Small intestine (tissue), 7 donors: ENCODE results near the gene CCR4. TPM values are rescaled to one million over a fixed set of nuclear protein-coding genes. Genes with fewer than 3 reads are reported as not detected.
A peak's percentile ranks its signal among the peaks of the same experiment; 100 is the strongest.
"Not testable (repeated sequence)": the region's sequence is repeated elsewhere in the genome, so short reads cannot be mapped to it uniquely, and the experiment has no call there.

ENCODE experiments used
- DNase-seq, 2 donors: peaks; one replicate each; pipeline versions ENCODE4 v3.0.0 to v3.0.0-alpha.2; 2013
- FAIRE-seq: peaks from 2 replicates; lab custom pipeline; 2012; peaks lifted over from hg19 to GRCh38; lab: Jason Lieb, UNC
- H3K27ac ChIP-seq, 3 donors: one replicate each; pipeline ENCODE4 v1.5.1; 2013; ENCODE audit warnings: low read length in 2 of 3, mild to moderate bottlenecking in 2 of 3, control low read depth in 1 of 3, inconsistent platforms in 1 of 3, low read depth in 1 of 3, moderate library complexity in 1 of 3
- H3K27me3 ChIP-seq, 3 donors: one replicate each; pipeline ENCODE4 v1.6.1; 2013; ENCODE audit warnings: low read length in 3 of 3, inconsistent platforms in 1 of 3; ENCODE audit not compliant: control insufficient read depth in 3 of 3, insufficient read depth in 3 of 3
- H3K36me3 ChIP-seq, 3 donors: one replicate each; pipeline ENCODE4 v1.6.1; 2013; ENCODE audit warnings: low read length in 3 of 3, inconsistent platforms in 1 of 3, low read depth in 1 of 3, mild to moderate bottlenecking in 1 of 3, moderate library complexity in 1 of 3; ENCODE audit not compliant: control insufficient read depth in 3 of 3, insufficient read depth in 2 of 3
- H3K4me1 ChIP-seq, 3 donors: one replicate each; pipeline ENCODE4 v1.6.1; 2013; ENCODE audit warnings: low read length in 2 of 3, inconsistent platforms in 1 of 3, low read depth in 1 of 3, mild to moderate bottlenecking in 1 of 3, moderate library complexity in 1 of 3; ENCODE audit not compliant: control insufficient read depth in 3 of 3, insufficient read depth in 2 of 3
- H3K4me3 ChIP-seq, 3 donors: one replicate each; pipeline ENCODE4 v1.5.1; 2013; ENCODE audit warnings: low read length in 3 of 3, control low read depth in 1 of 3, inconsistent platforms in 1 of 3, low read depth in 1 of 3, mild to moderate bottlenecking in 1 of 3, moderate library complexity in 1 of 3
- H3K9me3 ChIP-seq, 2 donors: one replicate each; pipeline ENCODE4 v1.6.1; 2013; ENCODE audit warnings: low read depth in 1 of 2, low read length in 1 of 2; ENCODE audit not compliant: control insufficient read depth in 2 of 2, insufficient read depth in 1 of 2
- WGBS, 3 donors: extraction: QIAGEN DNeasy Blood & Tissue Kit; methylation state at CpG; one replicate each; pipeline ENCODE4 v1.1.7; 2013; 5-methylcytosine and 5-hydroxymethylcytosine counted together
- polyA plus RNA-seq, 4 donors: library from polyadenylated mRNA; stranded (reverse) in 3 of 4; unstranded in 1 of 4; fragments of 200-250 nt in 3 of 4; fragments of 120-200 nt in 1 of 4; gene quantifications; one replicate each; pipeline versions ENCODE4 v1.2.1 to v1.2.3, GENCODE V29; 2013
- donor health status: healthy with polysubstance abuse.
- donor health status: control.
- donor health status: control.
- donor health status: Bipolar disorder and iron deficiency.
- donor health status: healthy.

CCR4 gene
- polyA plus RNA-seq, 4 donors = 0.16 to 0.38 TPM; not detected in 2

DNA sequence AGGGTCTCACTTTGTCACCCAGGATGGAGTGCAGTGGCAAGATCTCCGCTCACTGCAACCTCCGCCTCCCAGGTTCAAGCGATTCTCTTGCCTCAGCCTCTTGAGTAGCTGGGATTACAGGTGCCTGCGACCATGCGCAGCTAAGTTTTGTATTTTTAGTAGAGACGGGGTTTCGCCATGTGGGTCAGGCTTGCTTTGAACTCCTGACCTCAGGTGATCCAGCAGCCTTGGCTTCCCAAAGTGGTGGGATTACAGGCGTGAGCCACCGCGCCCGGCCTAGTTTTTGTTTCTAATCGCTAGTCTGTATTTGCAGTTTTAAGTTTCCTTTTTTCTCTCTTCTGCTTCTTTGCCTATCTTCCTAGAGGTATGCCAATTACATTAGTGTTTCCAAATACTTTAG is 5.8 kb upstream of the CCR4 start:
- not testable (repeated sequence) for H3K27me3 ChIP-seq, H3K9me3 ChIP-seq, H3K27ac ChIP-seq, FAIRE-seq, H3K36me3 ChIP-seq, H3K4me3 ChIP-seq, H3K4me1 ChIP-seq, DNase-seq
- 93 to 95% (median 93%) methylated on average over 11 to 12 of the region's 12 CpGs for WGBS, 3 donors

DNA sequence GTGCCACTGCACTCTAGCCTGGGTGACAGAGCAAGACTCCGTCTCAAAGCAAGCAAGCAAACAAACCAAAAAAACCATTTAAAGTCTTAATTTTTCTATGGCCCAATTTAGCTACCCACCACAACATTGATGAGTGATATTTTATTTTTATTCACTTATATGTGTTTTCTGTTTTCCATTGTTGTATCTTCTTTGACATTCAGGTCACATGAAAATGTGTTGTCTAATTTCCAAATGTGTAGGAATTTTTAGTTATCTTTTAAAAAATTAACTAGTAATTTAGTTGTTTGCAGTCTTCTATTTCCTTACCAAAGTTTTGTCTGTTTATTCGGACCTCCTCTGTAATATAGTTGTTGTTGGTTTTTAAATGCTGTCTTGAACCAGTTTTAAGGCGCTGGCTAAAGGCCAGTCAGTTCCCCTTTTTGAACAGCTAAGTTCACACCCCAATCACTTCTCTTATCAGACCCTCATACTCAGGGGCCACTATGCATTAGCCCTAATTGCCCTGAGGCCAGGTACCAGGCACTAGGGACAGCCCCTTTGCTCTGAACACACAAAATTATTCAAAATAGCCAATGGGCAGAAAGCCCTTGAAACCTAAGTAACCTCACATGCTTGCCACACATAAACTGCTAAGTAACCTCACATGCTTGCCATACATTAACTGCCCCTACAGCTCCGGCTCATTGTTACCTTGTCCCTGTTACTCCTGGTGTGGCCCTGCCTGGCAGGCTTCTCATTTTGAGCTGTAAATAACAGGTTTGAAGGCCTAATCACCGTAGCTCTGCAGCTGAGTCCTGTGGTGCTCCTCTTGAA is 4.3 kb upstream of the CCR4 start:
- H3K9me3 ChIP-seq = no peaks in the 10 kb centered on the region
- no peaks in the 10 kb centered on the region for H3K27me3 ChIP-seq
- H3K4me3 ChIP-seq = no peak overlapping the region
- FAIRE-seq = no peak
- DNase-seq = no peak
- 69 to 76% (median 75%) methylated on average over 5 of the region's 5 CpGs for WGBS, 3 donors
- H3K27ac ChIP-seq = no peak overlapping the region
- no peaks in the 10 kb centered on the region for H3K36me3 ChIP-seq
- H3K4me1 ChIP-seq = no peaks in the 10 kb centered on the region

DNA sequence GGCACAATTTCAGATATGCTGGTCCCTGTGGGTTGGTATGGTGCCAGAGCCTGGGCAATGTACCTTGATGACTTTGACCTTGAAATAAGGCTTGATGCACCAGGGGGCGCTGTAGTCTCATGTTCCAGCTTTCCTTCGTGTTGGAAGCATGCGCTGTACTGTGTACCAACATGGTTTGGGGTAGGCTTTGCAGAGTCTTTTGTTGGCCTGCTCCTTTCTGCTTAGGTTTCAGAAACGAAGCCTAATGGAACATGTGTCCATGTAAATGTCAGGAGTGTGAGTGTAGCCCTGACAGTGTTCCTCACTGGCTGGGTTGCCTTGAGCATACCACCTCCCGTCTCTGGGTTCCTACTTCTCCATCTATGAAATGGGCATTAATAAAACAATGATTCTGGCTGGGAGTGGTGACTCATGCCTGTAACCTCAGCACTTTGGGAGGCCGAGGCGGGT is 3.6 kb upstream of the CCR4 start:
- FAIRE-seq (no peak), DNase-seq (peak; percentile 84 to 91)
- Histone ChIP-seq H3K27ac (no peak overlapping the region), H3K9me3 (no peaks in the 10 kb centered on the region), H3K4me3 (no peak overlapping the region), H3K27me3 (no peaks in the 10 kb centered on the region), H3K4me1 (no peaks in the 10 kb centered on the region), H3K36me3 (no peaks in the 10 kb centered on the region)
- 30 to 38% (median 33%) methylated on average over 7 of the region's 7 CpGs for WGBS, 3 donors

DNA sequence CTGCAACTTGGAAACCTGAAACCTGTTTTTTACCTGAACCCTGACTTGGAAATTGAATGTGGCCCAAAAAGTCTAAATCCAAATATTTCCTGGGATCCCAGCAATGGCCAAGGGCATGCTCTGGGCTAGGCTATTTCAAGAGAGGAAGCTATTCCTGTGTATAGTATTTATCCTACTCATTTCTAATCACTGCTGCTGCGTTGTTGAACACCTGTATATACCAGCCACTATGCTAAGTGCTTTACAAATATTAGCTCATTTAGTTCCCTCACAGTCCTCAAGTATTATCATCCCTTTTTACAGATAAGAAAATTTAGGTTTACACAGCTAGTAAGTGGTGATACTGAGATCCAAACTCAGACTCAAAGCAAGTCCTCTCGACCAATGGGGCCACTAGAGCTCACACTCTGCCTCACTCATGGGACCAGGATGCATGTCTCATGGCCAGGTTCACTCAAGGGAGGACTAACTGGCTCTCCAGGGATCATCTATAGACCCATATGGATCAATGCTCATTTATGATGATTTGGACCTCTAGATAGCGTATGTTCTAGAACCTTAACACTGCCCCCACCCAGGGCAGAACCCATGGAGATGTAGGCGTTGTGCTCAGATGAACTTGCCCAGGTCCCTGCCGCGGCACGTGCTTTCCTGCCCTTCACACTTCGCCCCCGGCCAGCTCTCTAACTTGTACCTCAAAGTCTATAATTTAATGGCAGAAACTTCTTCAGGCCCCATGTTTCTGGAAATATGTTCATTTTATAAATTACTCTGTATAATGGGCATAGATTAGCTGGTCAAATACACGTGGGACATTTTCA is 2.6 kb upstream of the CCR4 start:
- Histone ChIP-seq H3K4me3 (no peak overlapping the region), H3K36me3 (no peaks in the 10 kb centered on the region), H3K4me1 (no peaks in the 10 kb centered on the region), H3K27ac (no peak overlapping the region), H3K9me3 (no peaks in the 10 kb centered on the region), H3K27me3 (no peaks in the 10 kb centered on the region)
- no peak for FAIRE-seq
- no peak for DNase-seq
- 78 to 89% (median 85%) methylated on average over 10 of the region's 10 CpGs for WGBS, 3 donors

DNA sequence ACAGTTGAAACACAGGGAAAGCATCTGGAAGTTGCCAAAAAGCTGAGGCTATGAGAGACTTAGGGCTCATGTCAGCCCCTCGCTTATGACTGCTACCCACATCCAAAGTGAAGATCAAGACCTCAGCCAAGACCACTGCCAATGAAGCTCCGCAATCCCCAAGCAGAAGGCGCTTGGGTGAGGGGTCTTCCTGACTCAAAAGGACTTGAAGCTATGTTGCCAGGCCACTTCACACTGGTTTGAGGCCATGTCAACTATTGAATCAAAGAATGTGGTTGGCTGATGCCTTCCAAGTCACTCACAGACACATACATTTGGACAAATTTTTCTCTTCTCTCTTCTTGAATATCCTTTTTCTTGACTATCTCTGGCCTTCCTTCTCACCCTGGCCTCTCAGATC is 928 bp upstream of the CCR4 start:
- 92 to 100% (median 97%) methylated on average over 3 of the region's 3 CpGs for WGBS, 3 donors
- H3K36me3 ChIP-seq = no peaks in the 10 kb centered on the region
- H3K27me3 ChIP-seq = no peaks in the 10 kb centered on the region
- no peaks in the 10 kb centered on the region for H3K4me1 ChIP-seq
- DNase-seq (no peak), FAIRE-seq (no peak)
- H3K4me3 ChIP-seq = no peak overlapping the region
- no peaks in the 10 kb centered on the region for H3K9me3 ChIP-seq
- H3K27ac ChIP-seq = no peak overlapping the region

DNA sequence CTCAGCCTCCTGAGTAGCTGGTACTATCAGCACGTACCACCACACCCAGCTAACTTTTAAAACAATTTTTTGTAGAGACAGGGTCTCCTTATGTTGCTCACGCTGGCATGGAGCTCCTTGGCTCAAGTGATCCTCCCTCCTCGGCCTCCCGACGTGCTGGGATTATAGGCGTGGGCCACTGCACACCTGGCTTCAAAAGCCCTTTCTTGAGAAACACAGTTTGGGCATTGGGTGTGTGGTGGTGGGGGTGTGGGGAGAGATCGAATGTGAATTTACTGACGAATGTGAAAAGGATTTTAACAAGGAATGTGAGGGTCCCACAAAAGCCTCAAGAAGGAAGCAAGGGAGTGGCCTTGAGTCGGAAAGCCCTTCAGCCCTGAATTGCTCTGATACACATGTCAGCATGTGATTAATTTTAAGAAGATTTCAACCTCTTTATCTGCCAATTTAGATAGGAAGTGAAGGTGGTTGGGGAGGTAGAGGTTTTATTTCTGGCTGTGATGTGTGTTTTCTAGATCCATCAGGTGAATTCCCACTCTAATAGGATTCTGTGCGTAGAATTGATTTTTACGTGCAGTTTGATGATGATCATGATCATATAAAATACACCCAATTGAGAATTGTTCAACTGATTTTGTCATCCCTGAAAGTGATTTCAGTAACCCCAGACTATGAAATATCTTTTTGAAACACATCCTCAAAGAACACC is 1.1 kb downstream of the CCR4 start:
- no peak for FAIRE-seq
- 85 to 87% (median 86%) methylated on average over 11 of the region's 11 CpGs for WGBS, 3 donors

DNA sequence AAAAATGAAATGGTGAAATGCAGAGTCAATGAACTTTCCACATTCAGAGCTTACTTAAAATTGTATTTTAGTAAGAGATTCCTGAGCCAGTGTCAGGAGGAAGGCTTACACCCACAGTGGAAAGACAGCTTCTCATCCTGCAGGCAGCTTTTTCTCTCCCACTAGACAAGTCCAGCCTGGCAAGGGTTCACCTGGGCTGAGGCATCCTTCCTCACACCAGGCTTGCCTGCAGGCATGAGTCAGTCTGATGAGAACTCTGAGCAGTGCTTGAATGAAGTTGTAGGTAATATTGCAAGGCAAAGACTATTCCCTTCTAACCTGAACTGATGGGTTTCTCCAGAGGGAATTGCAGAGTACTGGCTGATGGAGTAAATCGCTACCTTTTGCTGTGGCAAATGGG is 3.1 kb downstream of the CCR4 start:
- Histone ChIP-seq H3K27me3 (no peaks in the 10 kb centered on the region), H3K9me3 (no peaks in the 10 kb centered on the region), H3K36me3 (no peaks in the 10 kb centered on the region), H3K27ac (no peak overlapping the region), H3K4me1 (no peaks in the 10 kb centered on the region), H3K4me3 (no peak overlapping the region)
- DNase-seq = no peak
- WGBS, 3 donors = 89 to 97% (median 95%) methylated on average over 1 of the region's 1 CpG
- FAIRE-seq = no peak

More for the DNA sequence above, 1.1 kb downstream of the CCR4 start:
- H3K9me3 ChIP-seq = no peaks in the 10 kb centered on the region
- H3K36me3 ChIP-seq = no peaks in the 10 kb centered on the region
- no peak overlapping the region for H3K4me3 ChIP-seq
- H3K4me1 ChIP-seq = no peaks in the 10 kb centered on the region
- no peaks in the 10 kb centered on the region for H3K27me3 ChIP-seq
- H3K27ac ChIP-seq = no peak overlapping the region
- no peak for DNase-seq
